HEK293 (cell line): ENCODE results near the gene OPHN1.

Experiments used
- CTCF ChIA-PET: fragments of 350-600 bp; formaldehyde crosslinking; extraction: SDS; loops from one replicate; lab custom pipeline; 2021; ENCODE audit warnings: antibody characterized with exemption; lab: Yijun Ruan, JAX
- POLR2A ChIA-PET: fragments of 300-600 bp; formaldehyde crosslinking; extraction: SDS; loops from one replicate; lab custom pipeline; 2020; ENCODE audit warnings: antibody characterized with exemption, inconsistent platforms; lab: Yijun Ruan, JAX
- H3K27ac ChIP-seq: fragments of 200-500 bp; sonication (Bioruptor generic); 2 replicates; pipeline ENCODE4 v1.5.1; 2014; ENCODE audit warnings: low read depth, low read length, control low read depth, inconsistent platforms; ENCODE audit errors: extremely low read depth
- H3K36me3 ChIP-seq, 2 experiments: fragments of 200-500 bp in 1 of 2; sonication (Bioruptor generic) in 1 of 2; 1 replicate in 1 of 2; 2 replicates in 1 of 2; pipeline ENCODE4 v1.5.1; 2014 to 2017; ENCODE audit warnings: inconsistent platforms in 2 of 2, low read length in 2 of 2; ENCODE audit not compliant: control insufficient read depth in 2 of 2, insufficient read depth in 1 of 2
- H3K4me1 ChIP-seq: fragments of 200-500 bp; sonication (Bioruptor generic); 2 replicates; pipeline ENCODE4 v1.5.1; 2014; ENCODE audit warnings: mild to moderate bottlenecking, low read length, inconsistent platforms; ENCODE audit not compliant: control insufficient read depth, insufficient read depth
- H3K4me3 ChIP-seq: 2 replicates; pipeline ENCODE4 v1.5.1; 2011; ENCODE audit warnings: low read depth, mild to moderate bottlenecking, control low read depth, low read length, moderate library complexity
- H3K9me3 ChIP-seq: fragments of 200-500 bp; sonication (Bioruptor generic); 2 replicates; pipeline ENCODE4 v1.5.1; 2014; ENCODE audit warnings: low read depth, low read length, inconsistent platforms; ENCODE audit not compliant: control insufficient read depth, insufficient read depth
- HOXA7 ChIP-seq: sonication (generic); formaldehyde crosslinking; IDR thresholded peaks from 2 replicates; pipeline ENCODE4 v1.8.1; 2022; ENCODE audit warnings: missing genetic modification reagents, borderline replicate concordance
- IKZF3 ChIP-seq: fragments of 450-650 bp; IDR thresholded peaks from 2 replicates; pipeline ENCODE4 v1.5.0; 2018; ENCODE audit warnings: missing biosample characterization, mild to moderate bottlenecking, missing genetic modification characterization, moderate library complexity
- KLF16 ChIP-seq: fragments of 450-650 bp; formaldehyde crosslinking; IDR thresholded peaks from 2 replicates; pipeline ENCODE4 v1.5.1; 2017; ENCODE audit warnings: missing biosample characterization, missing genetic modification characterization
- SP2 ChIP-seq: fragments of 450-650 bp; formaldehyde crosslinking; IDR thresholded peaks from 2 replicates; pipeline ENCODE4 v1.5.1; 2016; ENCODE audit warnings: missing biosample characterization, missing genetic modification characterization
- ZBTB21 ChIP-seq: fragments of 450-650 bp; formaldehyde crosslinking; IDR thresholded peaks from 2 replicates; pipeline ENCODE4 v1.5.1; 2017; ENCODE audit warnings: missing biosample characterization, missing genetic modification characterization
- ZEB2 ChIP-seq: fragments of 450-650 bp; formaldehyde crosslinking; IDR thresholded peaks from 2 replicates; pipeline ENCODE4 v1.5.1; 2016; ENCODE audit warnings: missing biosample characterization, missing genetic modification characterization
- ZFP37 ChIP-seq: fragments of 450-650 bp; formaldehyde crosslinking; IDR thresholded peaks from 2 replicates; pipeline ENCODE4 v1.5.1; 2016; ENCODE audit warnings: missing biosample characterization, missing genetic modification characterization
- ZNF112 ChIP-seq: fragments of 450-650 bp; formaldehyde crosslinking; IDR thresholded peaks from 2 replicates; pipeline ENCODE4 v1.5.0; 2017; ENCODE audit warnings: missing biosample characterization, missing genetic modification characterization
- ZNF114 ChIP-seq: fragments of 450-650 bp; formaldehyde crosslinking; IDR thresholded peaks from 2 replicates; pipeline ENCODE4 v1.5.0; 2017; ENCODE audit warnings: missing biosample characterization, missing genetic modification characterization
- ZNF140 ChIP-seq: fragments of 450-650 bp; formaldehyde crosslinking; IDR thresholded peaks from 2 replicates; pipeline ENCODE4 v1.5.1; 2016; ENCODE audit warnings: missing biosample characterization, missing genetic modification characterization
- ZNF146 ChIP-seq: fragments of 450-650 bp; formaldehyde crosslinking; IDR thresholded peaks from 2 replicates; pipeline ENCODE4 v1.5.1; 2016; ENCODE audit warnings: missing biosample characterization, missing genetic modification characterization
- ZNF223 ChIP-seq: fragments of 450-650 bp; formaldehyde crosslinking; IDR thresholded peaks from 2 replicates; pipeline ENCODE4 v1.5.1; 2016; ENCODE audit warnings: missing biosample characterization, missing genetic modification characterization
- ZNF23 ChIP-seq: fragments of 450-650 bp; formaldehyde crosslinking; IDR thresholded peaks from 2 replicates; pipeline ENCODE4 v1.5.1; 2016; ENCODE audit warnings: missing biosample characterization, missing genetic modification characterization, borderline replicate concordance
- ZNF248 ChIP-seq: fragments of 450-650 bp; formaldehyde crosslinking; IDR thresholded peaks from 2 replicates; pipeline ENCODE4 v1.5.1; 2017; ENCODE audit warnings: missing biosample characterization, missing genetic modification characterization
- ZNF514 ChIP-seq: fragments of 450-650 bp; formaldehyde crosslinking; IDR thresholded peaks from 2 replicates; pipeline ENCODE4 v1.5.1; 2016; ENCODE audit warnings: missing biosample characterization, missing genetic modification characterization
- ZNF571 ChIP-seq: fragments of 450-650 bp; formaldehyde crosslinking; IDR thresholded peaks from 2 replicates; pipeline ENCODE4 v1.5.0; 2017; ENCODE audit warnings: missing biosample characterization, missing genetic modification characterization
- ZNF600 ChIP-seq: fragments of 450-650 bp; formaldehyde crosslinking; IDR thresholded peaks from 2 replicates; pipeline ENCODE4 v1.5.1; 2016; ENCODE audit warnings: missing biosample characterization, missing genetic modification characterization
- ZNF621 ChIP-seq: fragments of 450-650 bp; formaldehyde crosslinking; IDR thresholded peaks from 2 replicates; pipeline ENCODE4 v1.5.1; 2017; ENCODE audit warnings: missing biosample characterization, missing genetic modification characterization
- ZXDB ChIP-seq: fragments of 450-650 bp; formaldehyde crosslinking; IDR thresholded peaks from 2 replicates; pipeline ENCODE4 v1.5.1; 2016; ENCODE audit warnings: missing biosample characterization, missing genetic modification characterization
- TF ChIP-seq, protein P1 (sequence below): fragments of 450-650 bp; formaldehyde crosslinking; IDR thresholded peaks from 2 replicates; pipeline ENCODE4 v1.5.1; 2016; ENCODE audit warnings: missing biosample characterization, missing genetic modification characterization, low read depth
- TF ChIP-seq, protein P2 (sequence below): fragments of 450-650 bp; formaldehyde crosslinking; IDR thresholded peaks from 2 replicates; pipeline ENCODE4 v1.5.1; 2016; ENCODE audit warnings: missing biosample characterization, missing genetic modification characterization
- TF ChIP-seq, protein P3 (sequence below): fragments of 450-650 bp; formaldehyde crosslinking; IDR thresholded peaks from 2 replicates; pipeline ENCODE4 v1.5.1; 2016; ENCODE audit warnings: missing biosample characterization, missing genetic modification characterization
- TF ChIP-seq, protein P4 (sequence below): fragments of 450-650 bp; formaldehyde crosslinking; IDR thresholded peaks from 2 replicates; pipeline ENCODE4 v1.5.1; 2017; ENCODE audit warnings: missing biosample characterization, missing genetic modification characterization
- TF ChIP-seq, protein P5 (sequence below): fragments of 450-650 bp; formaldehyde crosslinking; IDR thresholded peaks from 2 replicates; pipeline ENCODE4 v1.5.1; 2016; ENCODE audit warnings: missing biosample characterization, missing genetic modification characterization
- TF ChIP-seq, protein P6 (sequence below): fragments of 450-650 bp; formaldehyde crosslinking; IDR thresholded peaks from 2 replicates; pipeline ENCODE4 v1.5.0; 2017; ENCODE audit warnings: missing biosample characterization, missing genetic modification characterization, borderline replicate concordance
- TF ChIP-seq, protein P7 (sequence below): fragments of 450-650 bp; formaldehyde crosslinking; IDR thresholded peaks from 2 replicates; pipeline ENCODE4; 2016; ENCODE audit warnings: missing biosample characterization, missing genetic modification characterization

Gene OPHN1

DNA sequence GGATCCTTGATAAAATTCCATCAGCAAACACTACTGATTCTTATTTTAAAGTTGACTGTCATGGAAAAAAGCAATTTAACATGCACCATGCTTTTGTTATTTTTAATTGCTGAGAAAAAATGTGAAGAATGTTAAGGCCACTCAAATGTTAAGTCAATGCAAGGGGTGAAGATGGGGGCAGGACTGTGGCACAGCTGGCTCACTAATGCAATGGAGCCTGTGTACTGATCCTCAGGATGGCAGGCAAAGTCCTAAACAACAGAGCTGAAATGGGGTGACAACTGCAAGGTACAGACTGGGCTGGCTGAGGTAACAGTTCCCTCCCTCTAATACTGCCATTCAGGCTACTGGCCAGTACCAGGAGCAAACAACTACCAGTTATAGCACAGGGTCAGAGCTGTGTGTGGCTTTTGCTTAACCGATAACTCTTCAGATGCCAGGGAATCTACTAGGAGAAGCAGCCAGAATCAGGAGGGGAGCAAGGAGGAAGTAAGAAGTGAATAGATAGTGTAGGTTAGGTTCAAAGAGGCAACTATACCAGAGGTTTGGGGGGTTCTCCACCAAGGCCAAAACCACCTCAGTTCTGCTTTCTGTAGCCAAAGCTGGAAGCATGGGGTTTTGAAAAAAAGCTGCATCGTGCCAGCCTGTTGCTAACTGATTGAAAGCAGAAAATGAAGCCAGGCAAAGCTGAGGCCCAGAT is 372.6 kb downstream of the OPHN1 start:
- Histone ChIP-seq H3K9me3 (no peaks in the 10 kb centered on the region; the same call in 1 of the 2 replicates), H3K4me1 (no peaks in the 10 kb centered on the region), H3K36me3 (no peaks in the 10 kb centered on the region), H3K4me3 (no peak overlapping the region), H3K27ac (no peak overlapping the region)
- CTCF ChIA-PET: no interaction called here
- POLR2A ChIA-PET: no interaction called here
- no peak for TF ChIP-seq ZNF514 (tag by site-specific recombination)
- no peak for TF ChIP-seq HOXA7 (CRISPR knock-in tag)
- TF ChIP-seq, protein P1, sequence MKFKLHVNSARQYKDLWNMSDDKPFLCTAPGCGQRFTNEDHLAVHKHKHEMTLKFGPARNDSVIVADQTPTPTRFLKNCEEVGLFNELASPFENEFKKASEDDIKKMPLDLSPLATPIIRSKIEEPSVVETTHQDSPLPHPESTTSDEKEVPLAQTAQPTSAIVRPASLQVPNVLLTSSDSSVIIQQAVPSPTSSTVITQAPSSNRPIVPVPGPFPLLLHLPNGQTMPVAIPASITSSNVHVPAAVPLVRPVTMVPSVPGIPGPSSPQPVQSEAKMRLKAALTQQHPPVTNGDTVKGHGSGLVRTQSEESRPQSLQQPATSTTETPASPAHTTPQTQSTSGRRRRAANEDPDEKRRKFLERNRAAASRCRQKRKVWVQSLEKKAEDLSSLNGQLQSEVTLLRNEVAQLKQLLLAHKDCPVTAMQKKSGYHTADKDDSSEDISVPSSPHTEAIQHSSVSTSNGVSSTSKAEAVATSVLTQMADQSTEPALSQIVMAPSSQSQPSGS: no peak
- no peak for TF ChIP-seq ZNF571 (tag by site-specific recombination)
- no peak for TF ChIP-seq ZNF248 (tag by site-specific recombination)
- TF ChIP-seq, protein P2, sequence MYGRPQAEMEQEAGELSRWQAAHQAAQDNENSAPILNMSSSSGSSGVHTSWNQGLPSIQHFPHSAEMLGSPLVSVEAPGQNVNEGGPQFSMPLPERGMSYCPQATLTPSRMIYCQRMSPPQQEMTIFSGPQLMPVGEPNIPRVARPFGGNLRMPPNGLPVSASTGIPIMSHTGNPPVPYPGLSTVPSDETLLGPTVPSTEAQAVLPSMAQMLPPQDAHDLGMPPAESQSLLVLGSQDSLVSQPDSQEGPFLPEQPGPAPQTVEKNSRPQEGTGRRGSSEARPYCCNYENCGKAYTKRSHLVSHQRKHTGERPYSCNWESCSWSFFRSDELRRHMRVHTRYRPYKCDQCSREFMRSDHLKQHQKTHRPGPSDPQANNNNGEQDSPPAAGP: no peak
- TF ChIP-seq ZEB2 (tag by site-specific recombination): no peak
- TF ChIP-seq, protein P3, sequence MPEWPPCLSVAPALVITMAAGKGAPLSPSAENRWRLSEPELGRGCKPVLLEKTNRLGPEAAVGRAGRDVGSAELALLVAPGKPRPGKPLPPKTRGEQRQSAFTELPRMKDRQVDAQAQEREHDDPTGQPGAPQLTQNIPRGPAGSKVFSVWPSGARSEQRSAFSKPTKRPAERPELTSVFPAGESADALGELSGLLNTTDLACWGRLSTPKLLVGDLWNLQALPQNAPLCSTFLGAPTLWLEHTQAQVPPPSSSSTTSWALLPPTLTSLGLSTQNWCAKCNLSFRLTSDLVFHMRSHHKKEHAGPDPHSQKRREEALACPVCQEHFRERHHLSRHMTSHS (tag by site-specific recombination): no peak
- no peak for TF ChIP-seq ZNF146
- TF ChIP-seq ZNF223 (tag by site-specific recombination): no peak
- no peak for TF ChIP-seq ZFP37 (tag by site-specific recombination)
- no peak for TF ChIP-seq ZXDB (tag by site-specific recombination)
- no peak for TF ChIP-seq ZNF600
- TF ChIP-seq, protein P4, sequence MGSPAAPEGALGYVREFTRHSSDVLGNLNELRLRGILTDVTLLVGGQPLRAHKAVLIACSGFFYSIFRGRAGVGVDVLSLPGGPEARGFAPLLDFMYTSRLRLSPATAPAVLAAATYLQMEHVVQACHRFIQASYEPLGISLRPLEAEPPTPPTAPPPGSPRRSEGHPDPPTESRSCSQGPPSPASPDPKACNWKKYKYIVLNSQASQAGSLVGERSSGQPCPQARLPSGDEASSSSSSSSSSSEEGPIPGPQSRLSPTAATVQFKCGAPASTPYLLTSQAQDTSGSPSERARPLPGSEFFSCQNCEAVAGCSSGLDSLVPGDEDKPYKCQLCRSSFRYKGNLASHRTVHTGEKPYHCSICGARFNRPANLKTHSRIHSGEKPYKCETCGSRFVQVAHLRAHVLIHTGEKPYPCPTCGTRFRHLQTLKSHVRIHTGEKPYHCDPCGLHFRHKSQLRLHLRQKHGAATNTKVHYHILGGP (tag by site-specific recombination): no peak
- no peak for TF ChIP-seq ZNF23
- TF ChIP-seq ZNF112 (tag by site-specific recombination): no peak
- TF ChIP-seq SP2 (tag by site-specific recombination): no peak

DNA sequence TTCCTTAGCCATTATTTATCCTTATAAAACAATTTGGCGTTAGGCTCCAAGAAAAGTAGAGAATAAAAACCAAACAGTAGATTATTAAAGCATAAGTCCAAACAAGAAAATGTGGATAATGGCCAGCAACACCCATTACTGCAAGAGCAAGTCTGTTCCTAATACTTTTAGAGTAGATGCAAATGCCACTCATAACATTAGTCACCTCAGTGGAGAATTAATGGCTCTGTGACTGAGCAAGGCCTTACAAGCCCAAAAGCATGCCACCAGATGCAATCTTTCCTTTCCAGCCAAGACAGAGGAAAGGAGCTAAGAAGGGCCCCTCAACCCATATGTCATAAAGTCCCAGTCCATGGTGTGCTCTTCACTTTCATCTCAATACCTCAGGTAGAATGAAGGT is 373.8 kb downstream of the OPHN1 start:
- TF ChIP-seq ZNF140 (no peak), IKZF3 (tag by site-specific recombination) (no peak), KLF16 (tag by site-specific recombination) (no peak), ZBTB21 (tag by site-specific recombination) (no peak), ZNF114 (tag by site-specific recombination) (no peak), ZNF621 (no peak)
- TF ChIP-seq, protein P5, sequence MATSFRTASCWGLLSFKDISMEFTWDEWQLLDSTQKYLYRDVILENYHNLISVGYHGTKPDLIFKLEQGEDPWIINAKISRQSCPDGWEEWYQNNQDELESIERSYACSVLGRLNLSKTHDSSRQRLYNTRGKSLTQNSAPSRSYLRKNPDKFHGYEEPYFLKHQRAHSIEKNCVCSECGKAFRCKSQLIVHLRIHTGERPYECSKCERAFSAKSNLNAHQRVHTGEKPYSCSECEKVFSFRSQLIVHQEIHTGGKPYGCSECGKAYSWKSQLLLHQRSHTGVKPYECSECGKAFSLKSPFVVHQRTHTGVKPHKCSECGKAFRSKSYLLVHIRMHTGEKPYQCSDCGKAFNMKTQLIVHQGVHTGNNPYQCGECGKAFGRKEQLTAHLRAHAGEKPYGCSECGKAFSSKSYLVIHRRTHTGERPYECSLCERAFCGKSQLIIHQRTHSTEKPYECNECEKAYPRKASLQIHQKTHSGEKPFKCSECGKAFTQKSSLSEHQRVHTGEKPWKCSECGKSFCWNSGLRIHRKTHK (tag by site-specific recombination): no peak
- TF ChIP-seq, protein P6, sequence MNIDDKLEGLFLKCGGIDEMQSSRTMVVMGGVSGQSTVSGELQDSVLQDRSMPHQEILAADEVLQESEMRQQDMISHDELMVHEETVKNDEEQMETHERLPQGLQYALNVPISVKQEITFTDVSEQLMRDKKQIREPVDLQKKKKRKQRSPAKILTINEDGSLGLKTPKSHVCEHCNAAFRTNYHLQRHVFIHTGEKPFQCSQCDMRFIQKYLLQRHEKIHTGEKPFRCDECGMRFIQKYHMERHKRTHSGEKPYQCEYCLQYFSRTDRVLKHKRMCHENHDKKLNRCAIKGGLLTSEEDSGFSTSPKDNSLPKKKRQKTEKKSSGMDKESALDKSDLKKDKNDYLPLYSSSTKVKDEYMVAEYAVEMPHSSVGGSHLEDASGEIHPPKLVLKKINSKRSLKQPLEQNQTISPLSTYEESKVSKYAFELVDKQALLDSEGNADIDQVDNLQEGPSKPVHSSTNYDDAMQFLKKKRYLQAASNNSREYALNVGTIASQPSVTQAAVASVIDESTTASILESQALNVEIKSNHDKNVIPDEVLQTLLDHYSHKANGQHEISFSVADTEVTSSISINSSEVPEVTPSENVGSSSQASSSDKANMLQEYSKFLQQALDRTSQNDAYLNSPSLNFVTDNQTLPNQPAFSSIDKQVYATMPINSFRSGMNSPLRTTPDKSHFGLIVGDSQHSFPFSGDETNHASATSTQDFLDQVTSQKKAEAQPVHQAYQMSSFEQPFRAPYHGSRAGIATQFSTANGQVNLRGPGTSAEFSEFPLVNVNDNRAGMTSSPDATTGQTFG: no peak
- TF ChIP-seq, protein P7, sequence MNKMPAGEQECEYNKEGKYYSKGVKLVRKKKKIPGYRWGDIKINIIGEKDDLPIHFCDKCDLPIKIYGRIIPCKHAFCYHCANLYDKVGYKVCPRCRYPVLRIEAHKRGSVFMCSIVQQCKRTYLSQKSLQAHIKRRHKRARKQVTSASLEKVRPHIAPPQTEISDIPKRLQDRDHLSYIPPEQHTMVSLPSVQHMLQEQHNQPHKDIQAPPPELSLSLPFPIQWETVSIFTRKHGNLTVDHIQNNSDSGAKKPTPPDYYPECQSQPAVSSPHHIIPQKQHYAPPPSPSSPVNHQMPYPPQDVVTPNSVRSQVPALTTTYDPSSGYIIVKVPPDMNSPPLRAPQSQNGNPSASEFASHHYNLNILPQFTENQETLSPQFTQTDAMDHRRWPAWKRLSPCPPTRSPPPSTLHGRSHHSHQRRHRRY (tag by site-specific recombination): no peak
- POLR2A ChIA-PET: no interaction called here
- no peaks in the 10 kb centered on the region for H3K4me1 ChIP-seq
- no peaks in the 10 kb centered on the region; the same call in 1 of the 2 replicates for H3K9me3 ChIP-seq
- no peaks in the 10 kb centered on the region for H3K36me3 ChIP-seq
- no peak overlapping the region for H3K4me3 ChIP-seq
- CTCF ChIA-PET: interaction anchor here (0.7 kb wide), 1 partner anchor 659 kb away, joined by 3 read pairs; no protein-coding TSS in a partner anchor
- no peak overlapping the region for H3K27ac ChIP-seq
